K562 (cell line): ENCODE results near the gene ATP6V0A4. TPM values are rescaled to one million over a fixed set of nuclear protein-coding genes. Genes with fewer than 3 reads are reported as not detected.

Experiments used
- ATAC-seq: fragments of 200-7000 bp; cut with Tn5 transposase; 3 replicates; pipeline ENCODE4 v1.9.1; 2020; ENCODE audit warnings: moderate library complexity
- BruUV-seq: library from RNA; stranded (reverse); fragments of 400-500 nt; replicated peaks from 2 replicates; lab custom pipeline; 2021; lab: Mats Ljungman, UMichigan
- CTCF ChIA-PET: fragments of 300-600 bp; formaldehyde crosslinking; extraction: SDS; loops from one replicate; lab custom pipeline; 2021; ENCODE audit warnings: low intra/inter-chr PET ratio; lab: Yijun Ruan, JAX
- POLR2A ChIA-PET: fragments of 300-600, 350-650 bp; sonication (Branson Sonifier 250); formaldehyde crosslinking; extraction: SDS; loops from one replicate; lab custom pipeline; 2021; ENCODE audit warnings: antibody characterized with exemption, inconsistent platforms; lab: Yijun Ruan, JAX
- DNase-seq, 4 experiments: peaks; one replicate each; pipeline versions ENCODE4 v3.0.0 to v3.0.0-alpha.2; 2011 to 2018; ENCODE audit warnings: low spot score in 3 of 4, mixed read lengths in 3 of 4; ENCODE audit errors: extremely low read depth in 1 of 4
- FAIRE-seq: peaks from 2 replicates; lab custom pipeline; 2011; peaks lifted over from hg19 to GRCh38; lab: Jason Lieb, UNC
- H2AFZ ChIP-seq: 2 replicates; pipeline ENCODE4 v1.6.0; 2011; ENCODE audit warnings: low read depth, low read length, control low read depth, inconsistent platforms
- H3K27ac ChIP-seq: fragments of 200-600 bp; 3 replicates; pipeline ENCODE4 v1.8.0; 2011; ENCODE audit warnings: low read depth, mild to moderate bottlenecking, control low read depth, inconsistent platforms, low read length, moderate library complexity, mixed read lengths; ENCODE audit errors: extremely low read depth
- H3K27me3 ChIP-seq, 2 experiments: fragments of 300-600 bp in 1 of 2; 2 replicates in 1 of 2; 3 replicates in 1 of 2; pipeline versions ENCODE4 v1.6.0 to v1.8.0; 2011; ENCODE audit warnings: inconsistent platforms in 2 of 2, low read length in 2 of 2, mild to moderate bottlenecking in 1 of 2, mixed read lengths in 1 of 2, moderate library complexity in 1 of 2; ENCODE audit not compliant: control insufficient read depth in 2 of 2, insufficient read depth in 2 of 2
- H3K36me3 ChIP-seq: fragments of 300-600 bp; 3 replicates; pipeline ENCODE4 v1.8.0; 2011; ENCODE audit warnings: mild to moderate bottlenecking, low read length, inconsistent platforms; ENCODE audit not compliant: control insufficient read depth, insufficient read depth
- H3K4me1 ChIP-seq, 2 experiments: fragments of 200-600 bp in 1 of 2; replicated peaks in 1 of 2; 2 replicates in 1 of 2; 3 replicates in 1 of 2; pipeline versions ENCODE4 v1.5.1 to v1.8.0; 2011; ENCODE audit warnings: inconsistent platforms in 2 of 2, low read length in 2 of 2, mild to moderate bottlenecking in 1 of 2, mixed read lengths in 1 of 2, moderate library complexity in 1 of 2; ENCODE audit not compliant: control insufficient read depth in 2 of 2, insufficient read depth in 2 of 2
- H3K4me2 ChIP-seq: 2 replicates; pipeline ENCODE4 v1.6.1; 2011; ENCODE audit warnings: low read length, control low read depth, inconsistent platforms, mixed read lengths; ENCODE audit not compliant: insufficient read depth
- H3K4me3 ChIP-seq: fragments of 200-600 bp; sonication (generic), shearing (Covaris generic); 2 replicates; pipeline ENCODE4 v1.5.1; 2016; ENCODE audit warnings: control low read depth, inconsistent platforms
- H3K79me2 ChIP-seq: fragments of 200-600 bp; 3 replicates; pipeline ENCODE4 v1.8.0; 2011; ENCODE audit warnings: low read length, inconsistent platforms; ENCODE audit not compliant: control insufficient read depth, insufficient read depth
- H3K9ac ChIP-seq, 2 experiments: 2 replicates each; pipeline versions ENCODE4 v1.6.0 to v1.6.1; 2011; ENCODE audit warnings: low read depth in 2 of 2, low read length in 2 of 2, control low read depth in 1 of 2, inconsistent platforms in 1 of 2, mild to moderate bottlenecking in 1 of 2, mixed read lengths in 1 of 2; ENCODE audit not compliant: insufficient read depth in 1 of 2
- H3K9me1 ChIP-seq: one replicate; pipeline ENCODE4 v1.6.0; 2011; ENCODE audit warnings: inconsistent platforms, mild to moderate bottlenecking, low read length, moderate library complexity; ENCODE audit not compliant: control insufficient read depth, insufficient read depth
- H3K9me3 ChIP-seq: replicated peaks from 2 replicates; pipeline ENCODE4 v1.5.1; 2011; ENCODE audit warnings: low read depth, low read length, inconsistent platforms; ENCODE audit not compliant: control insufficient read depth, insufficient read depth
- H4K20me1 ChIP-seq: replicated peaks from 2 replicates; pipeline ENCODE4 v1.6.1; 2011; ENCODE audit warnings: low read length, inconsistent platforms, mixed read lengths; ENCODE audit not compliant: control insufficient read depth, insufficient read depth
- CCNT2 ChIP-seq: IDR thresholded peaks from 2 replicates; pipeline ENCODE4 v1.6.1; 2011; ENCODE audit warnings: borderline replicate concordance, low read depth, mild to moderate bottlenecking, moderate library complexity, mixed read lengths, low read length; ENCODE audit not compliant: insufficient read length; ENCODE audit errors: extremely low read depth
- CEBPB ChIP-seq: fragments of 450-650 bp; IDR thresholded peaks from 2 replicates; pipeline ENCODE4 v1.6.1; 2016; ENCODE audit warnings: missing genetic modification characterization, missing compliant biosample characterization
- DMBX1 ChIP-seq: fragments of 250-450 bp; sonication (Bioruptor Pico); IDR thresholded peaks from 2 replicates; pipeline ENCODE4 v1.8.0; 2022; ENCODE audit warnings: inconsistent platforms, mild to moderate bottlenecking, moderate library complexity, borderline replicate concordance
- MAFG ChIP-seq: fragments of 450-650 bp; conservative IDR thresholded peaks from 2 replicates; pipeline ENCODE4 v1.6.1; 2016; ENCODE audit warnings: missing genetic modification characterization, missing compliant biosample characterization
- PML ChIP-seq: IDR thresholded peaks from 2 replicates; pipeline ENCODE4 v1.6.1; 2012; ENCODE audit warnings: low read length, inconsistent platforms
- THAP12 ChIP-seq: fragments of 250-450 bp; sonication (Bioruptor Pico); IDR thresholded peaks from 2 replicates; pipeline ENCODE4 v1.9.0; 2021; ENCODE audit warnings: mild to moderate bottlenecking, inconsistent platforms
- ZNF277 ChIP-seq: fragments of 250-450 bp; sonication (Bioruptor Pico); IDR thresholded peaks from 2 replicates; pipeline ENCODE4 v1.8.0; 2022; ENCODE audit warnings: inconsistent platforms, mild to moderate bottlenecking, moderate library complexity, borderline replicate concordance
- ZNF717 ChIP-seq: fragments of 250-450 bp; sonication (Bioruptor Pico); IDR thresholded peaks from 2 replicates; pipeline ENCODE4 v1.5.0; 2021
- WGBS: fragments of 100-300 bp; shearing (Covaris generic); methylation state at CpG from one replicate; pipeline ENCODE4 v1.1.6; 2016; ENCODE audit warnings: low coverage, mixed read lengths; ENCODE audit not compliant: insufficient coverage; ENCODE audit errors: missing lambda C conversion rate; 5-methylcytosine and 5-hydroxymethylcytosine counted together
- in situ Hi-C: fragments of 300-500 bp; cut with MboI; formaldehyde crosslinking; loops from 4 replicates; pipeline ENCODE4 v1.15.0; 2018; ENCODE audit warnings: inconsistent platforms, mixed read lengths
- intact Hi-C: fragments of 100-400 bp; cut with micrococcal nuclease; formaldehyde crosslinking; loops from 2 replicates; pipeline ENCODE4 v1.14.2; 2022
- polyA plus RNA-seq, 8 experiments: library from polyadenylated mRNA; depleted of rRNA in 4 of 8; stranded (reverse) in 5 of 8; unstranded in 3 of 8; fragments of >200 nt; fragmentation: Nextera tagmentation in 2 of 8; fragmentation: Illumina TruSeq in 1 of 8; extraction: Ambion mirVana in 2 of 8; extraction: Trizol in 1 of 8; gene quantifications; 2 replicates each; pipeline versions ENCODE4 v1.2.1 to v1.2.3, GENCODE V29; 2011 to 2014; ENCODE audit warnings: inconsistent platforms in 1 of 8, missing spikeins in 1 of 8
- total RNA-seq, 7 experiments: library from RNA; depleted of rRNA in 6 of 7; stranded (reverse); fragments of >200 nt in 6 of 7; fragmentation: Illumina TruSeq in 2 of 7; extraction: Trizol in 2 of 7; gene quantifications; 2 replicates each; pipeline versions ENCODE4 v1.2.1 to v1.2.3, GENCODE V29; 2011 to 2021; ENCODE audit warnings: low replicate concordance in 1 of 7
- TF ChIP-seq, protein P1 (sequence below), 3 experiments: IDR thresholded peaks in 2 of 3; conservative IDR thresholded peaks in 1 of 3; 2 replicates each; pipeline ENCODE4 v1.5.1; 2011 to 2012; ENCODE audit warnings: low read length in 3 of 3, mild to moderate bottlenecking in 3 of 3, control low read depth in 2 of 3, improper control_type of control experiment in 1 of 3, inconsistent platforms in 1 of 3, low read depth in 1 of 3, mixed read lengths in 1 of 3, moderate library complexity in 1 of 3; ENCODE audit not compliant: insufficient read depth in 2 of 3
- TF ChIP-seq, protein P2 (sequence below): sonication (generic); formaldehyde crosslinking; IDR thresholded peaks from 2 replicates; pipeline ENCODE4 v1.8.0; 2023; ENCODE audit warnings: mild to moderate bottlenecking, missing genetic modification reagents
- TF ChIP-seq, protein P3 (sequence below): sonication (generic); formaldehyde crosslinking; IDR thresholded peaks from 2 replicates; pipeline ENCODE4 v1.8.1; 2023; ENCODE audit warnings: mild to moderate bottlenecking, missing genetic modification reagents, moderate library complexity

ATP6V0A4 gene
- total and polyA plus RNA-seq, 9 of the 15 experiments (the other 6 are each of a cell fraction or from before 2014, with no cell fraction given) = 0.03 TPM; not detected in 8

- BruUV-seq = no TSS peak
- in situ Hi-C loops = no loop called here
- intact Hi-C loops = no loop called here
- H3K36me3 ChIP-seq = no peaks in the 10 kb centered on the region
- DNase-seq (no peak), ATAC-seq (no peak), FAIRE-seq (no peak)
- H4K20me1 ChIP-seq = no peaks in the 10 kb centered on the region; the same call in 1 of the 2 replicates
- no peaks in the 10 kb centered on the region for H3K9me3 ChIP-seq
- H3K27me3 ChIP-seq = peaks cover 36 to 44% of the 10 kb centered on the region in 2 experiments
- H3K4me2 ChIP-seq = no peak overlapping the region
- no peak overlapping the region for H3K9ac ChIP-seq
- no peak overlapping the region for H3K4me3 ChIP-seq
- H3K27ac ChIP-seq = no peak overlapping the region
- no peaks in the 10 kb centered on the region for H3K79me2 ChIP-seq
- ChIA-PET POLR2A (interaction anchor here (1.2 to 1.7 kb wide), 2 partner anchors 9 to 13 kb away, joined by 3 to 5 read pairs; no protein-coding TSS in a partner anchor), CTCF (no interaction called here)
- no peaks in the 10 kb centered on the region for H3K9me1 ChIP-seq
- no peaks in the 10 kb centered on the region for H3K4me1 ChIP-seq
- WGBS = 0% methylated on average over 2 of the region's 2 CpGs
- no peak overlapping the region for H2AFZ ChIP-seq
- TF ChIP-seq THAP12 = no peak
- TF ChIP-seq, protein P1, sequence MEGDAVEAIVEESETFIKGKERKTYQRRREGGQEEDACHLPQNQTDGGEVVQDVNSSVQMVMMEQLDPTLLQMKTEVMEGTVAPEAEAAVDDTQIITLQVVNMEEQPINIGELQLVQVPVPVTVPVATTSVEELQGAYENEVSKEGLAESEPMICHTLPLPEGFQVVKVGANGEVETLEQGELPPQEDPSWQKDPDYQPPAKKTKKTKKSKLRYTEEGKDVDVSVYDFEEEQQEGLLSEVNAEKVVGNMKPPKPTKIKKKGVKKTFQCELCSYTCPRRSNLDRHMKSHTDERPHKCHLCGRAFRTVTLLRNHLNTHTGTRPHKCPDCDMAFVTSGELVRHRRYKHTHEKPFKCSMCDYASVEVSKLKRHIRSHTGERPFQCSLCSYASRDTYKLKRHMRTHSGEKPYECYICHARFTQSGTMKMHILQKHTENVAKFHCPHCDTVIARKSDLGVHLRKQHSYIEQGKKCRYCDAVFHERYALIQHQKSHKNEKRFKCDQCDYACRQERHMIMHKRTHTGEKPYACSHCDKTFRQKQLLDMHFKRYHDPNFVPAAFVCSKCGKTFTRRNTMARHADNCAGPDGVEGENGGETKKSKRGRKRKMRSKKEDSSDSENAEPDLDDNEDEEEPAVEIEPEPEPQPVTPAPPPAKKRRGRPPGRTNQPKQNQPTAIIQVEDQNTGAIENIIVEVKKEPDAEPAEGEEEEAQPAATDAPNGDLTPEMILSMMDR (IDR thresholded peaks at IDR 0.05 in 2 of 3, conservative IDR thresholded peaks at IDR 0.05 in 1 of 3; ENCODE audit: insufficient read depth in 2 of 3, low read depth in 1 of 3, low read length in 3 of 3) = no peak
- TF ChIP-seq ZNF717 (CRISPR knock-in tag) = no peak
- TF ChIP-seq ZNF277 = no peak
- no peak for TF ChIP-seq CEBPB (tag)
- no peak for TF ChIP-seq PML
- TF ChIP-seq, protein P2, sequence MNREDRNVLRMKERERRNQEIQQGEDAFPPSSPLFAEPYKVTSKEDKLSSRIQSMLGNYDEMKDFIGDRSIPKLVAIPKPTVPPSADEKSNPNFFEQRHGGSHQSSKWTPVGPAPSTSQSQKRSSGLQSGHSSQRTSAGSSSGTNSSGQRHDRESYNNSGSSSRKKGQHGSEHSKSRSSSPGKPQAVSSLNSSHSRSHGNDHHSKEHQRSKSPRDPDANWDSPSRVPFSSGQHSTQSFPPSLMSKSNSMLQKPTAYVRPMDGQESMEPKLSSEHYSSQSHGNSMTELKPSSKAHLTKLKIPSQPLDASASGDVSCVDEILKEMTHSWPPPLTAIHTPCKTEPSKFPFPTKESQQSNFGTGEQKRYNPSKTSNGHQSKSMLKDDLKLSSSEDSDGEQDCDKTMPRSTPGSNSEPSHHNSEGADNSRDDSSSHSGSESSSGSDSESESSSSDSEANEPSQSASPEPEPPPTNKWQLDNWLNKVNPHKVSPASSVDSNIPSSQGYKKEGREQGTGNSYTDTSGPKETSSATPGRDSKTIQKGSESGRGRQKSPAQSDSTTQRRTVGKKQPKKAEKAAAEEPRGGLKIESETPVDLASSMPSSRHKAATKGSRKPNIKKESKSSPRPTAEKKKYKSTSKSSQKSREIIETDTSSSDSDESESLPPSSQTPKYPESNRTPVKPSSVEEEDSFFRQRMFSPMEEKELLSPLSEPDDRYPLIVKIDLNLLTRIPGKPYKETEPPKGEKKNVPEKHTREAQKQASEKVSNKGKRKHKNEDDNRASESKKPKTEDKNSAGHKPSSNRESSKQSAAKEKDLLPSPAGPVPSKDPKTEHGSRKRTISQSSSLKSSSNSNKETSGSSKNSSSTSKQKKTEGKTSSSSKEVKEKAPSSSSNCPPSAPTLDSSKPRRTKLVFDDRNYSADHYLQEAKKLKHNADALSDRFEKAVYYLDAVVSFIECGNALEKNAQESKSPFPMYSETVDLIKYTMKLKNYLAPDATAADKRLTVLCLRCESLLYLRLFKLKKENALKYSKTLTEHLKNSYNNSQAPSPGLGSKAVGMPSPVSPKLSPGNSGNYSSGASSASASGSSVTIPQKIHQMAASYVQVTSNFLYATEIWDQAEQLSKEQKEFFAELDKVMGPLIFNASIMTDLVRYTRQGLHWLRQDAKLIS (CRISPR knock-in tag) = no peak
- TF ChIP-seq, protein P3, sequence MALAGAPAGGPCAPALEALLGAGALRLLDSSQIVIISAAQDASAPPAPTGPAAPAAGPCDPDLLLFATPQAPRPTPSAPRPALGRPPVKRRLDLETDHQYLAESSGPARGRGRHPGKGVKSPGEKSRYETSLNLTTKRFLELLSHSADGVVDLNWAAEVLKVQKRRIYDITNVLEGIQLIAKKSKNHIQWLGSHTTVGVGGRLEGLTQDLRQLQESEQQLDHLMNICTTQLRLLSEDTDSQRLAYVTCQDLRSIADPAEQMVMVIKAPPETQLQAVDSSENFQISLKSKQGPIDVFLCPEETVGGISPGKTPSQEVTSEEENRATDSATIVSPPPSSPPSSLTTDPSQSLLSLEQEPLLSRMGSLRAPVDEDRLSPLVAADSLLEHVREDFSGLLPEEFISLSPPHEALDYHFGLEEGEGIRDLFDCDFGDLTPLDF = no peak
- no peak for TF ChIP-seq CCNT2
- TF ChIP-seq DMBX1 (CRISPR knock-in tag) = no peak
- no peak for TF ChIP-seq MAFG (tag)
Measured at GRCh38 chr7:138828302-138828701, 30.3 kb upstream of the ATP6V0A4 start.
